GM12872 (cell line): ENCODE data around the gene OSTM1.

Experiments
- CTCF ChIP-seq: IDR thresholded peaks from 3 replicates; pipeline ENCODE4 v1.5.1; 2011; ENCODE audit warnings: low read depth, mild to moderate bottlenecking, low read length, moderate library complexity; ENCODE audit not compliant: insufficient read depth

The OSTM1 gene

DNA sequence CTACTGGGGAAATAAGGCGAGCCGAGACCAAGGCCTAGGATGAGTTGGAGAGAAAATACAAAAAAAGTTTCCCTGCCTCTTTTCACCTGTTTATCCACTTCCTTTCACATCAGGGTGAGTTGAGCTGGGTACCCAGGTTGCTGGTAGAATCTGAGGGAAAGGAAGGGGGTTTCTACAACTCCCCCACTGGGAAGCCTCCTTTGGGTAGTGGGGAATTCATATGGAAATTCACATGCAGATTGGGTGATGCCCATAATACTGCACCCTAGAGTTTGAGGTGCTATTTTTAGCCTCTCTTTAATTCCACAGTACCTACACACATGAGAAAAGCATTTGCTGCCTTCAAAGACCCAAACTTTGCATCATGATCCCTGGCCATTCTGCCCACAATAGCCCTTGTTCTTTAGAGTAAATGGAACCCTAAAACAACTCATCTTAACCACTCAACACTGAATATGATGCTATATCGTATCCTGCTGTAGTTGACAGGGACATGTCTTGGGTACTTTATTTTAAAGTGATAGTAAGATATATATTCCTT, 2.7 kb downstream of the OSTM1 start:
- TF ChIP-seq CTCF, result no peak

GRCh38 chr6:108068618-108069017, 5.9 kb downstream of the OSTM1 start:
- TF ChIP-seq CTCF, result no peak

DNA sequence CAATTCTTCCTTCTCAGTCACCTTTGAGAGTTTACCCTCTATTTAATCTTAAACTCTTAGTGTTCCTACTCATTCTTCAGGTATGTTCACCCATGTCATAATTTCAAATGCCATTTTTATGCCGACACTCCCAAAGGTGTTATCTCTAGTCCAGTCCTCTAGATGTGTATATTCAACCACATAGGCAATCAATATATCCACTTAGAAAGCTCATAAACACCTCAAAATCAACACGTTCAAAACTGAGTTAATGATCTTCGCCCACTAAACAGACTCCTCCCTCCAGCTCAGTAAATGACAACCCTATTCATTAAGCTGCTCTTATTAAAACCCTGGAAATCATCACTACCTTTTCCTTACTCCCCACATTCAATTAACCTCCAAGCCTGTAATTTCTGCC, 6.4 kb downstream of the OSTM1 start:
- TF ChIP-seq CTCF, result no peak

- TF ChIP-seq CTCF, result no peak
These were observed 21.8 kb downstream of the OSTM1 start for GRCh38 chr6:108052706-108053105.

GRCh38 chr6:108051481-108051880, 23.1 kb downstream of the OSTM1 start:
- no peak for TF ChIP-seq CTCF

DNA sequence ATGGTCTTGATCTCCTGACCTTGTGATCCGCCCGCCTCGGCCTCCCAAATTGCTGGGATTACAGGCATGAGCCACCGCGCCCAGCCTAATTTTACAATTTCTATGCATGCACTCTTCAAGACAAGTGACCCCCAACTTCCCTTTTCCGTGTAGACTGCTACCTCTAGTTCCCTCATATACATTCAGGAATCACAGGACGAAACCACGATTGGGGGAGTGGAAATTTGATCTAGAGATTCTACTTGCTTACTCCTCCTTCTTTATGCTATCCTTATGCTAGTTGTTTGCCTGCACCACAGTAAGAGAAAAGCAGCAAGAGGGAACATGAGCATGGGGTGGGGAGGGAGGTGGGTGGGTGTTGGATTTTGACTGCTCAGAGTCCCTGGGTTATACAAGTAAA, 34.9 kb downstream of the OSTM1 start:
- no peak for TF ChIP-seq CTCF

DNA sequence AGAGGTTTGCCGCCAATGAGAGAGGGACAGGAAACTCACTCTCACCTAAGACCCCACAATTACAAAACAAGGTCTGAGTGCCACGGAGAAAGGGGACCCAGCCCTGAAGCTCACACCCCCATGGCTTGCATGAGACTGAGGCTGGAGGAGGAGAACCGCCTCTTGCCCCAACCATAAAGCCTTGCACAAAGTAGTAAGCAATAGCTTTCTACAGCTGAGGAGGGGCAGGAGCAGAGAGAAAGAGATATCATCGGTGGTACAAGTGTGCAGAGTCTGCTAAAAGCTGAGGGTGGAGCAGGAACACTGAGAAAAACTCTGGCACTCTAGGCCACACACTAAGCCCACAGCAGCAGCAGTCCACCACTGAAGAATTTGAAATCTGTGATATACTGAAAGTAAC, 37.7 kb downstream of the OSTM1 start:
- TF ChIP-seq CTCF, result no peak

- TF ChIP-seq CTCF, result no peak
These were observed 42.6 kb downstream of the OSTM1 start for GRCh38 chr6:108031968-108032367.
